Immature natural killer cell (primary cell): ENCODE measurements around the gene HDAC4. TPM values are rescaled to one million over a fixed set of nuclear protein-coding genes. Genes with fewer than 3 reads are reported as not detected.
"Not testable (repeated sequence)": the region's sequence is repeated elsewhere in the genome, so short reads cannot be mapped to it uniquely, and the experiment has no call there.

ENCODE experiments used
- DNase-seq, 3 donors: peaks; one replicate each; pipeline ENCODE4 v3.0.0; 2022; ENCODE audit warnings: mixed read lengths in 1 of 3
- H3K27ac Mint-ChIP-seq, 6 donors: one replicate each; pipeline ENCODE4 v1.8.0; 2020; ENCODE audit warnings: mixed read lengths in 6 of 6, mild to moderate bottlenecking in 5 of 6, inconsistent platforms in 4 of 6, moderate library complexity in 3 of 6
- H3K27me3 Mint-ChIP-seq, 3 donors: one replicate each; pipeline ENCODE4 v1.8.0; 2020 to 2021; ENCODE audit warnings: low read depth in 3 of 3, mild to moderate bottlenecking in 3 of 3, mixed read lengths in 3 of 3, moderate library complexity in 3 of 3, inconsistent platforms in 1 of 3
- H3K36me3 Mint-ChIP-seq, 3 donors: one replicate each; pipeline ENCODE4 v1.8.0; 2020; ENCODE audit warnings: mixed read lengths in 3 of 3, inconsistent platforms in 2 of 3, mild to moderate bottlenecking in 2 of 3
- H3K4me1 Mint-ChIP-seq, 2 donors: one replicate each; pipeline ENCODE4 v1.8.0; 2020; ENCODE audit warnings: inconsistent platforms in 2 of 2, mild to moderate bottlenecking in 2 of 2, mixed read lengths in 2 of 2, moderate library complexity in 1 of 2
- H3K4me3 Mint-ChIP-seq, 5 donors: one replicate each; pipeline ENCODE4 v1.8.0; 2020; ENCODE audit warnings: mild to moderate bottlenecking in 5 of 5, mixed read lengths in 5 of 5, inconsistent platforms in 3 of 5, moderate library complexity in 3 of 5
- H3K9me3 Mint-ChIP-seq, 6 donors: one replicate each; pipeline ENCODE4 v1.8.0; 2020; ENCODE audit warnings: mild to moderate bottlenecking in 6 of 6, mixed read lengths in 6 of 6, inconsistent platforms in 4 of 6, moderate library complexity in 3 of 6
- polyA plus RNA-seq, 3 donors: library from polyadenylated mRNA; unstranded; fragments of 300-500 nt; fragmentation: Illumina TruSeq; gene quantifications; one replicate each; pipeline ENCODE4 v1.2.3, GENCODE V29; 2021

HDAC4 gene
- polyA plus RNA-seq, 3 donors from 2014 or later = 1.9 to 8.1 (median 5.1) TPM

GRCh38 chr2:239176138-239176803 lies 224.5 kb downstream of the HDAC4 start:
- DNase-seq, H3K4me1 Mint-ChIP-seq, H3K27me3 Mint-ChIP-seq, H3K27ac Mint-ChIP-seq, H3K4me3 Mint-ChIP-seq: not testable (repeated sequence)
- peaks cover 2 to 33% (median 19%) of the 10 kb centered on the region in 6 donors for H3K9me3 Mint-ChIP-seq
- peaks cover 55 to 79% (median 64%) of the 10 kb centered on the region in 3 donors for H3K36me3 Mint-ChIP-seq

- Mint-ChIP-seq H3K4me1 (peaks cover 2 to 6% of the 10 kb centered on the region in 2 donors), H3K9me3 (peaks cover 5 to 44% (median 27%) of the 10 kb centered on the region in 6 donors), H3K36me3 (peaks cover 66 to 86% (median 72%) of the 10 kb centered on the region in 3 donors), H3K27ac (no peak overlapping the region), H3K4me3 (no peak overlapping the region), H3K27me3 (peaks cover 2 to 10% (median 5%) of the 10 kb centered on the region in 3 donors)
- no peak for DNase-seq
Measured at GRCh38 chr2:239175181-239175580, 225.6 kb downstream of the HDAC4 start.

- Mint-ChIP-seq H3K27me3 (peaks cover 2 to 10% (median 7%) of the 10 kb centered on the region in 3 donors), H3K36me3 (peaks cover 63 to 79% (median 68%) of the 10 kb centered on the region in 3 donors), H3K27ac (peak overlapping the region in 3 of 6 donors; percentile 3 to 46 (median 25)), H3K4me1 (peaks cover 0 to 6% of the 10 kb centered on the region in 2 donors), H3K9me3 (peaks cover 5 to 44% (median 27%) of the 10 kb centered on the region in 6 donors), H3K4me3 (no peak overlapping the region)
- DNase-seq = no peak
Measured at GRCh38 chr2:239173301-239173700, 227.5 kb downstream of the HDAC4 start.

GRCh38 chr2:239171643-239172042 lies 229.2 kb downstream of the HDAC4 start:
- peaks cover 5 to 44% (median 27%) of the 10 kb centered on the region in 6 donors for H3K9me3 Mint-ChIP-seq
- no peak overlapping the region for H3K4me3 Mint-ChIP-seq

GRCh38 chr2:239169311-239170048 lies 231.3 kb downstream of the HDAC4 start:
- H3K27me3 Mint-ChIP-seq = peaks cover 0 to 8% (median 7%) of the 10 kb centered on the region in 3 donors
- peaks cover 39 to 56% (median 47%) of the 10 kb centered on the region in 3 donors for H3K36me3 Mint-ChIP-seq
- peaks cover 5 to 40% (median 27%) of the 10 kb centered on the region in 6 donors for H3K9me3 Mint-ChIP-seq
- H3K4me1 Mint-ChIP-seq = peaks cover 14 to 22% of the 10 kb centered on the region in 2 donors
- H3K27ac Mint-ChIP-seq = no peak overlapping the region
- no peak for DNase-seq
- H3K4me3 Mint-ChIP-seq = no peak overlapping the region

More at GRCh38 chr2:239171643-239172042, 229.2 kb downstream of the HDAC4 start:
- Mint-ChIP-seq H3K27me3 (peaks cover 2 to 7% (median 7%) of the 10 kb centered on the region in 3 donors), H3K36me3 (peaks cover 51 to 72% (median 55%) of the 10 kb centered on the region in 3 donors), H3K4me1 (peaks cover 0 to 6% of the 10 kb centered on the region in 2 donors), H3K27ac (no peak overlapping the region)
- DNase-seq = no peak

- no peak for DNase-seq
Measured at GRCh38 chr2:239168575-239168974, 232.2 kb downstream of the HDAC4 start.

GRCh38 chr2:239167766-239168444 lies 232.9 kb downstream of the HDAC4 start:
- peaks cover 26 to 44% (median 40%) of the 10 kb centered on the region in 3 donors for H3K36me3 Mint-ChIP-seq
- H3K4me3 Mint-ChIP-seq = no peak overlapping the region
- H3K4me1 Mint-ChIP-seq = peaks cover 28 to 29% of the 10 kb centered on the region in 2 donors
- H3K9me3 Mint-ChIP-seq = peaks cover 5 to 26% (median 19%) of the 10 kb centered on the region in 6 donors
- peaks cover 0 to 8% (median 7%) of the 10 kb centered on the region in 3 donors for H3K27me3 Mint-ChIP-seq
- DNase-seq = no peak
- no peak overlapping the region for H3K27ac Mint-ChIP-seq

More at GRCh38 chr2:239168575-239168974, 232.2 kb downstream of the HDAC4 start:
- Mint-ChIP-seq H3K27ac (no peak overlapping the region), H3K4me3 (no peak overlapping the region), H3K4me1 (peaks cover 23 to 30% of the 10 kb centered on the region in 2 donors), H3K27me3 (peaks cover 0 to 8% (median 7%) of the 10 kb centered on the region in 3 donors), H3K9me3 (peaks cover 5 to 33% (median 24%) of the 10 kb centered on the region in 6 donors), H3K36me3 (peaks cover 32 to 49% (median 47%) of the 10 kb centered on the region in 3 donors)

GRCh38 chr2:239167011-239167673 lies 233.7 kb downstream of the HDAC4 start:
- Mint-ChIP-seq H3K4me1 (peaks cover 28 to 31% of the 10 kb centered on the region in 2 donors), H3K9me3 (peaks cover 5 to 19% (median 13%) of the 10 kb centered on the region in 6 donors), H3K4me3 (no peak overlapping the region), H3K27ac (peak overlapping the region in 1 of 6 donors; percentile 2), H3K27me3 (peaks cover 0 to 5% (median 4%) of the 10 kb centered on the region in 3 donors), H3K36me3 (peaks cover 21 to 44% (median 33%) of the 10 kb centered on the region in 3 donors)
- no peak for DNase-seq

- H3K4me1 Mint-ChIP-seq = peaks cover 30 to 34% of the 10 kb centered on the region in 2 donors
Measured at GRCh38 chr2:239166201-239166834, 234.5 kb downstream of the HDAC4 start.

GRCh38 chr2:239165206-239165831 lies 235.5 kb downstream of the HDAC4 start:
- Mint-ChIP-seq H3K27me3 (peaks cover 0 to 4% (median 4%) of the 10 kb centered on the region in 3 donors), H3K4me3 (peak overlapping the region in 4 of 5 donors; percentile 21 to 68 (median 38)), H3K9me3 (peaks cover 0 to 1% (median under 1%) of the 10 kb centered on the region in 6 donors), H3K36me3 (peaks cover 12 to 44% (median 25%) of the 10 kb centered on the region in 3 donors), H3K27ac (peak overlapping the region in 1 of 6 donors; percentile 77), H3K4me1 (peaks cover 39 to 40% of the 10 kb centered on the region in 2 donors)
- DNase-seq = no peak

More at GRCh38 chr2:239166201-239166834, 234.5 kb downstream of the HDAC4 start:
- peaks cover 18 to 46% (median 31%) of the 10 kb centered on the region in 3 donors for H3K36me3 Mint-ChIP-seq
- no peak for DNase-seq
- H3K4me3 Mint-ChIP-seq = no peak overlapping the region
- H3K27me3 Mint-ChIP-seq = peaks cover 0 to 5% (median 4%) of the 10 kb centered on the region in 3 donors
- peak overlapping the region in 1 of 6 donors; percentile 61 for H3K27ac Mint-ChIP-seq
- H3K9me3 Mint-ChIP-seq = peaks cover 3 to 11% (median 8%) of the 10 kb centered on the region in 6 donors

- peak; percentile 29 to 58 (median 47) for DNase-seq
- peak overlapping the region; percentile 36 to 75 (median 63) for H3K4me3 Mint-ChIP-seq
Measured at GRCh38 chr2:239164335-239164871, 236.4 kb downstream of the HDAC4 start.

More at GRCh38 chr2:239164335-239164871, 236.4 kb downstream of the HDAC4 start:
- peaks cover 10 to 38% (median 27%) of the 10 kb centered on the region in 3 donors for H3K36me3 Mint-ChIP-seq
- H3K4me1 Mint-ChIP-seq = peaks cover 45 to 48% of the 10 kb centered on the region in 2 donors
- peaks cover 0 to 4% (median 4%) of the 10 kb centered on the region in 3 donors for H3K27me3 Mint-ChIP-seq
- peaks cover 0 to 5% (median under 1%) of the 10 kb centered on the region in 6 donors for H3K9me3 Mint-ChIP-seq
- peak overlapping the region in 5 of 6 donors; percentile 47 to 82 (median 68) for H3K27ac Mint-ChIP-seq
